Stimulated activated CD4-positive, alpha-beta T cell treated with anti-CD3 and anti-CD28 coated beads, Interleukin-2, amount 100 ng/mL, for 48 hours (primary cell): ENCODE data around the gene FRMPD1.

Experiments
- DNase-seq, 2 donors: peaks; one replicate each; pipeline ENCODE4 v3.0.0-alpha.2; 2020

FRMPD1 gene

GRCh38 chr9:37784616-37785483 is 134.1 kb downstream of the FRMPD1 start, which contains the start of gene EXOSC3:
Gene EXOSC3, minus strand, starts transcription at chr9:37785064. Its CDS starts 20 bp downstream, at chr9:37785044.
- peak; percentile 81 to 83 for DNase-seq

GRCh38 chr9:37787059-37787458 is 136.3 kb downstream of the FRMPD1 start:
- DNase-seq = no peak

- no peak for DNase-seq
These were observed 137.6 kb downstream of the FRMPD1 start for GRCh38 chr9:37788332-37788731.

GRCh38 chr9:37790096-37790495 is 139.3 kb downstream of the FRMPD1 start:
- no peak for DNase-seq

GRCh38 chr9:37792122-37792521 is 141.4 kb downstream of the FRMPD1 start:
- no peak for DNase-seq

- DNase-seq = no peak
These were observed 145.5 kb downstream of the FRMPD1 start for GRCh38 chr9:37796232-37796631.
